ENCODE measurements around the gene NPFF.

Gene NPFF

GRCh38 chr12:53510181-53510812 lies 3.0 kb upstream of the NPFF start:
- peaks cover 17% of the 10 kb centered on the region for H3K36me3 Mint-ChIP-seq (ENCODE audit: low read depth)
- DNase-seq: no peak
- H3K4me3 Mint-ChIP-seq: no peak overlapping the region
- H3K9me3 Mint-ChIP-seq: no peaks in the 10 kb centered on the region
- H3K27me3 Mint-ChIP-seq (ENCODE audit: low read depth, poor library complexity): peaks cover 4% of the 10 kb centered on the region
- peaks cover 4% of the 10 kb centered on the region for H3K4me1 Mint-ChIP-seq
- no peak for TF ChIP-seq CTCF (IDR thresholded peaks at IDR 0.05)
- no peak overlapping the region for H3K27ac Mint-ChIP-seq

- peak; percentile 76 for TF ChIP-seq CTCF (IDR thresholded peaks at IDR 0.05)
- peak; percentile 92 for DNase-seq
- Mint-ChIP-seq H3K36me3 (ENCODE audit: low read depth) (peaks cover 17% of the 10 kb centered on the region), H3K27ac (no peak overlapping the region), H3K4me1 (peaks cover 4% of the 10 kb centered on the region), H3K27me3 (ENCODE audit: low read depth, poor library complexity) (peaks cover 4% of the 10 kb centered on the region), H3K9me3 (no peaks in the 10 kb centered on the region), H3K4me3 (no peak overlapping the region)
Observed at GRCh38 chr12:53508534-53509170, 1.4 kb upstream of the NPFF start.

GRCh38 chr12:53507603-53507885 lies 260 bp upstream of the NPFF start:
- no peak for DNase-seq
- TF ChIP-seq CTCF (IDR thresholded peaks at IDR 0.05): no peak
- peaks cover 5% of the 10 kb centered on the region for H3K27me3 Mint-ChIP-seq (ENCODE audit: low read depth, poor library complexity)
- peaks cover 7% of the 10 kb centered on the region for H3K4me1 Mint-ChIP-seq
- H3K36me3 Mint-ChIP-seq (ENCODE audit: low read depth): peaks cover 16% of the 10 kb centered on the region
- H3K4me3 Mint-ChIP-seq: no peak overlapping the region
- H3K9me3 Mint-ChIP-seq: no peaks in the 10 kb centered on the region
- peak overlapping the region; percentile 54 for H3K27ac Mint-ChIP-seq

- H3K36me3 Mint-ChIP-seq (ENCODE audit: low read depth): peaks cover 13% of the 10 kb centered on the region
- H3K4me3 Mint-ChIP-seq: no peak overlapping the region
- peaks cover 4% of the 10 kb centered on the region for H3K27me3 Mint-ChIP-seq (ENCODE audit: low read depth, poor library complexity)
- H3K9me3 Mint-ChIP-seq: no peaks in the 10 kb centered on the region
- DNase-seq: no peak
- TF ChIP-seq CTCF (IDR thresholded peaks at IDR 0.05): no peak
- H3K4me1 Mint-ChIP-seq: peaks cover 17% of the 10 kb centered on the region
- H3K27ac Mint-ChIP-seq: no peak overlapping the region
Observed at GRCh38 chr12:53506450-53506785, 866 bp downstream of the NPFF start.

GRCh38 chr12:53505555-53506449 lies 1.5 kb downstream of the NPFF start:
- Mint-ChIP-seq H3K36me3 (ENCODE audit: low read depth) (peaks cover 11% of the 10 kb centered on the region), H3K27me3 (ENCODE audit: low read depth, poor library complexity) (peaks cover 4% of the 10 kb centered on the region), H3K4me3 (no peak overlapping the region), H3K27ac (no peak overlapping the region), H3K4me1 (peaks cover 17% of the 10 kb centered on the region), H3K9me3 (no peaks in the 10 kb centered on the region)
- DNase-seq: no peak
- no peak for TF ChIP-seq CTCF (IDR thresholded peaks at IDR 0.05)

Data from nephron progenitor cell (in vitro differentiated cells).